Breast epithelium (tissue), 3 donors: ENCODE measurements around the gene MCL1.

Source experiments
- POLR2A ChIP-seq: fragments of 450-650 bp; IDR thresholded peaks from one replicate; pipeline ENCODE4 v1.6.1; 2016; ENCODE audit warnings: antibody characterized with exemption, mild to moderate bottlenecking, moderate library complexity
- POLR2AphosphoS5 ChIP-seq, 3 donors: sonication (generic); formaldehyde crosslinking; IDR thresholded peaks; one replicate each; pipeline ENCODE4 v1.6.1; 2017; ENCODE audit warnings: antibody characterized with exemption in 3 of 3
- TF ChIP-seq, protein P1 (sequence below), 3 donors: fragments of 450-650 bp; IDR thresholded peaks; one replicate each; pipeline ENCODE4 v1.5.1; 2016 to 2017; ENCODE audit warnings: antibody characterized with exemption in 3 of 3, mild to moderate bottlenecking in 3 of 3, moderate library complexity in 3 of 3

DNA sequence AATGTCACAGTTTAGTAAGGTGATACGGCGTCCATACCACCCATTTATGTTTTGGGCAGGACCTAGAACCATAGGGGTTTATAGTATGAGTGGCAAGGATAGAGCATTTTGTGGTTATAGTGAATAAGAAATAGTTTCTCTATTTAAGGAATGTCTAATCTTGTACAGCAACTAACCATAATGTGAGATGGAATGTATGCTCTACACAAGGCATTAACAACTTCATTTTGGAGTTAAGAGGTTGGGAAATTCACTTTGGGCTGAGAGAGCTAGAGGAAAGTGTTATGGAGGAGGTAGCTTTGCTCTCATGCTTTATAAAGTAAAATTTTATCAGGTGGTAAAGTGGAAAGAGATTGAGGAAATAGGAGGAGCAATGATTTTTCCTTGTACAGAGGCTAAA is 3.0 kb upstream of the MCL1 start:
- TF ChIP-seq, protein P1, sequence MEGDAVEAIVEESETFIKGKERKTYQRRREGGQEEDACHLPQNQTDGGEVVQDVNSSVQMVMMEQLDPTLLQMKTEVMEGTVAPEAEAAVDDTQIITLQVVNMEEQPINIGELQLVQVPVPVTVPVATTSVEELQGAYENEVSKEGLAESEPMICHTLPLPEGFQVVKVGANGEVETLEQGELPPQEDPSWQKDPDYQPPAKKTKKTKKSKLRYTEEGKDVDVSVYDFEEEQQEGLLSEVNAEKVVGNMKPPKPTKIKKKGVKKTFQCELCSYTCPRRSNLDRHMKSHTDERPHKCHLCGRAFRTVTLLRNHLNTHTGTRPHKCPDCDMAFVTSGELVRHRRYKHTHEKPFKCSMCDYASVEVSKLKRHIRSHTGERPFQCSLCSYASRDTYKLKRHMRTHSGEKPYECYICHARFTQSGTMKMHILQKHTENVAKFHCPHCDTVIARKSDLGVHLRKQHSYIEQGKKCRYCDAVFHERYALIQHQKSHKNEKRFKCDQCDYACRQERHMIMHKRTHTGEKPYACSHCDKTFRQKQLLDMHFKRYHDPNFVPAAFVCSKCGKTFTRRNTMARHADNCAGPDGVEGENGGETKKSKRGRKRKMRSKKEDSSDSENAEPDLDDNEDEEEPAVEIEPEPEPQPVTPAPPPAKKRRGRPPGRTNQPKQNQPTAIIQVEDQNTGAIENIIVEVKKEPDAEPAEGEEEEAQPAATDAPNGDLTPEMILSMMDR (IDR thresholded peaks at IDR 0.05), result no peak
- TF ChIP-seq POLR2AphosphoS5 (IDR thresholded peaks at IDR 0.05), result no peak
- no peak for TF ChIP-seq POLR2A
